ENCODE results near the gene RXRG.

GRCh38 chr1:165387505-165387904 lies 57.4 kb downstream of the RXRG start:
- no peak for TF ChIP-seq TEAD4 (CRISPR knock-in tag; IDR thresholded peaks at IDR 0.05)
- TF ChIP-seq CTCF (IDR thresholded peaks at IDR 0.05), result no peak
- TF ChIP-seq STAT6 (CRISPR knock-in tag; conservative IDR thresholded peaks at IDR 0.05; ENCODE audit: low read depth), result no peak
- no peak for TF ChIP-seq ATF6 (CRISPR knock-in tag; IDR thresholded peaks at IDR 0.05)
- TF ChIP-seq ZNF512 (CRISPR knock-in tag; IDR thresholded peaks at IDR 0.05; ENCODE audit: borderline replicate concordance), result no peak
- no peak for TF ChIP-seq E2F4 (CRISPR knock-in tag; IDR thresholded peaks at IDR 0.05; ENCODE audit: borderline replicate concordance, low read depth)
- TF ChIP-seq KAT7 (CRISPR knock-in tag; IDR thresholded peaks at IDR 0.05; ENCODE audit: borderline replicate concordance), result no peak
- TF ChIP-seq JUN (CRISPR knock-in tag; IDR thresholded peaks at IDR 0.05), result no peak
- no peak for TF ChIP-seq MLX (CRISPR knock-in tag; IDR thresholded peaks at IDR 0.05)
- TF ChIP-seq E2F1 (CRISPR knock-in tag; IDR thresholded peaks at IDR 0.05), result no peak
- TF ChIP-seq ATF1 (CRISPR knock-in tag; IDR thresholded peaks at IDR 0.05), result no peak
- no peak for TF ChIP-seq CREM (CRISPR knock-in tag; IDR thresholded peaks at IDR 0.05)
- TF ChIP-seq MAX (CRISPR knock-in tag; IDR thresholded peaks at IDR 0.05), result no peak
- no peak for TF ChIP-seq USF2 (CRISPR knock-in tag; IDR thresholded peaks at IDR 0.05)

All from WTC11 (cell line).